ENCODE measurements around the gene GRM7.

Gene GRM7

DNA sequence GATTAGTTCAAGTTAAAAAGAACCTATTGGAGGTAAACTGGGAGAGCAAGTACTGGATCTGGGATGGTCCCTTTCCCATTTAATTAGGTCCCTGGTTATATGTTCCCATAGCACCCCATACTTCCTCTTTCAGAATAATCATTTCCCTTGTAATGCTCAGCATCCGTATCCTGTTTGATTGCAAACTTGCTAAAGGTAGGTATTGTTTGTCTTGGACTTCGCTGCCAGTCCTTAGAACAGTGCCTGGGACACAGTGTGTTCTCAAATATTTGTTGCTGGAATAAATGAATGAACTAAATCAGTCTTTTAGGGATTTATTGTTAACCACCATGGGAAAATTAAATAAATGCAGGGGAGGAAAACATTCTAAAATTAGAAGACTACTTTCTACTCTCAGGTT, 299.8 kb downstream of the GRM7 start:
- no peak overlapping the region for H3K27ac ChIP-seq (replicated peaks)
- DNase-seq (ENCODE audit: low read depth in 1 of 2, low spot score in 1 of 2), result no peak
- no peaks in the 10 kb centered on the region for H3K27me3 ChIP-seq (ENCODE audit: insufficient read depth, poor library complexity, severe bottlenecking)
- TF ChIP-seq POLR2AphosphoS5 (IDR thresholded peaks at IDR 0.05; ENCODE audit: low read depth), result no peak
- TF ChIP-seq, protein P1, sequence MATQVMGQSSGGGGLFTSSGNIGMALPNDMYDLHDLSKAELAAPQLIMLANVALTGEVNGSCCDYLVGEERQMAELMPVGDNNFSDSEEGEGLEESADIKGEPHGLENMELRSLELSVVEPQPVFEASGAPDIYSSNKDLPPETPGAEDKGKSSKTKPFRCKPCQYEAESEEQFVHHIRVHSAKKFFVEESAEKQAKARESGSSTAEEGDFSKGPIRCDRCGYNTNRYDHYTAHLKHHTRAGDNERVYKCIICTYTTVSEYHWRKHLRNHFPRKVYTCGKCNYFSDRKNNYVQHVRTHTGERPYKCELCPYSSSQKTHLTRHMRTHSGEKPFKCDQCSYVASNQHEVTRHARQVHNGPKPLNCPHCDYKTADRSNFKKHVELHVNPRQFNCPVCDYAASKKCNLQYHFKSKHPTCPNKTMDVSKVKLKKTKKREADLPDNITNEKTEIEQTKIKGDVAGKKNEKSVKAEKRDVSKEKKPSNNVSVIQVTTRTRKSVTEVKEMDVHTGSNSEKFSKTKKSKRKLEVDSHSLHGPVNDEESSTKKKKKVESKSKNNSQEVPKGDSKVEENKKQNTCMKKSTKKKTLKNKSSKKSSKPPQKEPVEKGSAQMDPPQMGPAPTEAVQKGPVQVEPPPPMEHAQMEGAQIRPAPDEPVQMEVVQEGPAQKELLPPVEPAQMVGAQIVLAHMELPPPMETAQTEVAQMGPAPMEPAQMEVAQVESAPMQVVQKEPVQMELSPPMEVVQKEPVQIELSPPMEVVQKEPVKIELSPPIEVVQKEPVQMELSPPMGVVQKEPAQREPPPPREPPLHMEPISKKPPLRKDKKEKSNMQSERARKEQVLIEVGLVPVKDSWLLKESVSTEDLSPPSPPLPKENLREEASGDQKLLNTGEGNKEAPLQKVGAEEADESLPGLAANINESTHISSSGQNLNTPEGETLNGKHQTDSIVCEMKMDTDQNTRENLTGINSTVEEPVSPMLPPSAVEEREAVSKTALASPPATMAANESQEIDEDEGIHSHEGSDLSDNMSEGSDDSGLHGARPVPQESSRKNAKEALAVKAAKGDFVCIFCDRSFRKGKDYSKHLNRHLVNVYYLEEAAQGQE (IDR thresholded peaks at IDR 0.05; ENCODE audit: insufficient replicate concordance, low read depth), result no peak
- TF ChIP-seq, protein P2, sequence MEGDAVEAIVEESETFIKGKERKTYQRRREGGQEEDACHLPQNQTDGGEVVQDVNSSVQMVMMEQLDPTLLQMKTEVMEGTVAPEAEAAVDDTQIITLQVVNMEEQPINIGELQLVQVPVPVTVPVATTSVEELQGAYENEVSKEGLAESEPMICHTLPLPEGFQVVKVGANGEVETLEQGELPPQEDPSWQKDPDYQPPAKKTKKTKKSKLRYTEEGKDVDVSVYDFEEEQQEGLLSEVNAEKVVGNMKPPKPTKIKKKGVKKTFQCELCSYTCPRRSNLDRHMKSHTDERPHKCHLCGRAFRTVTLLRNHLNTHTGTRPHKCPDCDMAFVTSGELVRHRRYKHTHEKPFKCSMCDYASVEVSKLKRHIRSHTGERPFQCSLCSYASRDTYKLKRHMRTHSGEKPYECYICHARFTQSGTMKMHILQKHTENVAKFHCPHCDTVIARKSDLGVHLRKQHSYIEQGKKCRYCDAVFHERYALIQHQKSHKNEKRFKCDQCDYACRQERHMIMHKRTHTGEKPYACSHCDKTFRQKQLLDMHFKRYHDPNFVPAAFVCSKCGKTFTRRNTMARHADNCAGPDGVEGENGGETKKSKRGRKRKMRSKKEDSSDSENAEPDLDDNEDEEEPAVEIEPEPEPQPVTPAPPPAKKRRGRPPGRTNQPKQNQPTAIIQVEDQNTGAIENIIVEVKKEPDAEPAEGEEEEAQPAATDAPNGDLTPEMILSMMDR (IDR thresholded peaks at IDR 0.05; ENCODE audit: insufficient read depth, low read length), result no peak
- no peak for TF ChIP-seq SPI1 (IDR thresholded peaks at IDR 0.05; ENCODE audit: borderline replicate concordance, low read depth)
- no peak for TF ChIP-seq GABPA (IDR thresholded peaks at IDR 0.05; ENCODE audit: low read depth)
- H3K4me3 ChIP-seq (replicated peaks; ENCODE audit: insufficient read depth, low read length), result no peak overlapping the region

DNA sequence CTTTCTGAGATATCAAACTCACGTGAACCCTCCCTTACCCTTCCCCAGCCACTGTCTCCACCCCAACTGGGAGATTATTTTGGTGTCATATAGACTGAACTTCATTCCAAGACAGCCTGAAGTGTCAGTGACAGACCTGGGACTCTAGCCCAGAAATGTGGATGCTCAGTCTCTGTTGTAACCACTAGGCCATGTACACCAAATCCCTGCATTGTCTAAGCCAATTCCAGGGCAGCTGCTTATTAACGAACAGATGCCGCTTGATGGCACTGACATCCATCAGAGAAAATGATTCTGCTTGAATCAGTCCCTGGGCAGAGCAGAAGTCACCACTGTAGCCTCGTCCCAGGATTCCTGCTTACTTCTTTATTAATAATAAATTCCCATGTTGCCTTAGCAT, 305.5 kb downstream of the GRM7 start:
- no peak for DNase-seq (ENCODE audit: low read depth in 1 of 2, low spot score in 1 of 2)
- H3K27ac ChIP-seq (replicated peaks), result no peak overlapping the region
- H3K4me3 ChIP-seq (replicated peaks; ENCODE audit: insufficient read depth, low read length), result no peak overlapping the region
- TF ChIP-seq POLR2AphosphoS5 (IDR thresholded peaks at IDR 0.05; ENCODE audit: low read depth), result no peak
- TF ChIP-seq, protein P2 (IDR thresholded peaks at IDR 0.05; ENCODE audit: insufficient read depth, low read length), result no peak
- TF ChIP-seq SPI1 (IDR thresholded peaks at IDR 0.05; ENCODE audit: borderline replicate concordance, low read depth), result no peak
- TF ChIP-seq, protein P1 (IDR thresholded peaks at IDR 0.05; ENCODE audit: insufficient replicate concordance, low read depth), result no peak
- TF ChIP-seq GABPA (IDR thresholded peaks at IDR 0.05; ENCODE audit: low read depth), result no peak
- H3K27me3 ChIP-seq (ENCODE audit: insufficient read depth, poor library complexity, severe bottlenecking), result no peaks in the 10 kb centered on the region

DNA sequence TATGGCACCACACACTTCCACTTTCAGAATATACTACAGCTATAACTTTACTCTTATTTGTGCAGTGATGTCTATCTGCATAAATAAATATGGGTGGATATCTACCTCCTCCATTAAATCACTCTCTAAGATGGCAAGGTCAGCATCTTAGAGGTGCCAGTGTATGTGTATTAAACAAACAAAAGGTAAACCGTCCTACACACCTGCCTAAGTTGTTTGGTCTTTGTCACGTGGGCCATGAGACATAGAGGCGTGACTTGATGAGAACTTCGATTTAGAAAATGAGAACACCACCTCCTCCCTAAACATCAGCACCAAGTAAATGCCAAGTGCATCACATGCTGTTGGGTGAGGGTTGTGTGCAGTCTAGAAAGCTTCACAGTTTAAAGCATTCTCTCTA, 310.6 kb downstream of the GRM7 start:
- no peak for DNase-seq (ENCODE audit: low read depth in 1 of 2, low spot score in 1 of 2)
- H3K27me3 ChIP-seq (ENCODE audit: insufficient read depth, poor library complexity, severe bottlenecking), result no peaks in the 10 kb centered on the region
- TF ChIP-seq, protein P2 (IDR thresholded peaks at IDR 0.05; ENCODE audit: insufficient read depth, low read length), result no peak
- TF ChIP-seq POLR2AphosphoS5 (IDR thresholded peaks at IDR 0.05; ENCODE audit: low read depth), result no peak
- no peak for TF ChIP-seq GABPA (IDR thresholded peaks at IDR 0.05; ENCODE audit: low read depth)
- TF ChIP-seq SPI1 (IDR thresholded peaks at IDR 0.05; ENCODE audit: borderline replicate concordance, low read depth), result no peak
- TF ChIP-seq, protein P1 (IDR thresholded peaks at IDR 0.05; ENCODE audit: insufficient replicate concordance, low read depth), result no peak
- no peak overlapping the region for H3K27ac ChIP-seq (replicated peaks)
- no peak overlapping the region for H3K4me3 ChIP-seq (replicated peaks; ENCODE audit: insufficient read depth, low read length)

Data from HL-60 (cell line).